NCI-H128 (cell line): ENCODE data around the gene PPP4R4.
"Not testable (repeated sequence)": the region's sequence is repeated elsewhere in the genome, so short reads cannot be mapped to it uniquely, and the experiment has no call there.

Experiments
- DNase-seq: peaks from one replicate; lab custom pipeline; 2025; ENCODE audit not compliant: unreplicated experiment; lab: John Stamatoyannopoulos, UW

PPP4R4 gene

GRCh38 chr14:94144765-94145164 lies 29.4 kb upstream of the PPP4R4 start:
- no peak for DNase-seq

- no peak for DNase-seq
Measured at GRCh38 chr14:94145902-94146527, 28.1 kb upstream of the PPP4R4 start.

GRCh38 chr14:94152676-94153075 lies 21.4 kb upstream of the PPP4R4 start:
- no peak for DNase-seq

- DNase-seq: no peak
Measured at GRCh38 chr14:94153750-94154342, 20.3 kb upstream of the PPP4R4 start.

- DNase-seq: not testable (repeated sequence)
Measured at GRCh38 chr14:94156143-94156542, 18.0 kb upstream of the PPP4R4 start.

GRCh38 chr14:94157197-94157596 lies 16.9 kb upstream of the PPP4R4 start:
- DNase-seq: no peak

- DNase-seq: no peak
Measured at GRCh38 chr14:94158239-94158883, 15.8 kb upstream of the PPP4R4 start.

GRCh38 chr14:94161058-94161457 lies 13.1 kb upstream of the PPP4R4 start:
- DNase-seq: no peak

GRCh38 chr14:94161981-94162380 lies 12.1 kb upstream of the PPP4R4 start:
- no peak for DNase-seq

- DNase-seq: no peak
Measured at GRCh38 chr14:94162466-94162865, 11.7 kb upstream of the PPP4R4 start.

GRCh38 chr14:94163796-94164195 lies 10.3 kb upstream of the PPP4R4 start:
- no peak for DNase-seq

- DNase-seq: no peak
Measured at GRCh38 chr14:94164685-94165431, 9.3 kb upstream of the PPP4R4 start.

- DNase-seq: no peak
Measured at GRCh38 chr14:94165744-94166143, 8.4 kb upstream of the PPP4R4 start.

GRCh38 chr14:94170136-94170535 lies 4.0 kb upstream of the PPP4R4 start:
- no peak for DNase-seq

GRCh38 chr14:94171208-94171607 lies 2.9 kb upstream of the PPP4R4 start:
- DNase-seq: no peak

- no peak for DNase-seq
Measured at GRCh38 chr14:94172545-94172944, 1.6 kb upstream of the PPP4R4 start.

GRCh38 chr14:94173471-94173884 lies 644 bp upstream of the PPP4R4 start:
- DNase-seq: no peak

GRCh38 chr14:94174604-94175010 lies 485 bp downstream of the PPP4R4 start:
- DNase-seq: no peak

- no peak for DNase-seq
Measured at GRCh38 chr14:94175011-94175745, 1.1 kb downstream of the PPP4R4 start.

GRCh38 chr14:94175747-94176146 lies 1.6 kb downstream of the PPP4R4 start:
- DNase-seq: no peak

- DNase-seq: no peak
Measured at GRCh38 chr14:94176808-94177207, 2.7 kb downstream of the PPP4R4 start.
